Stimulated activated CD8-positive, alpha-beta memory T cell treated with anti-CD3 and anti-CD28 coated beads, Interleukin-4, amount 100 ng/mL, for 48 hours (primary cell): ENCODE results near the gene GALNTL6.
"Not testable (repeated sequence)": the region's sequence is repeated elsewhere in the genome, so short reads cannot be mapped to it uniquely, and the experiment has no call there.

Source experiments
- DNase-seq: peaks from one replicate; pipeline ENCODE4 v3.0.0-alpha.2; 2020

The GALNTL6 gene

GRCh38 chr4:172895699-172896098 lies 1082.5 kb downstream of the GALNTL6 start:
- no peak for DNase-seq

GRCh38 chr4:172897046-172897445 lies 1083.8 kb downstream of the GALNTL6 start:
- no peak for DNase-seq

GRCh38 chr4:172898715-172899114 lies 1085.5 kb downstream of the GALNTL6 start:
- no peak for DNase-seq

- no peak for DNase-seq
These were observed 1086.7 kb downstream of the GALNTL6 start for GRCh38 chr4:172899861-172900260.

DNA sequence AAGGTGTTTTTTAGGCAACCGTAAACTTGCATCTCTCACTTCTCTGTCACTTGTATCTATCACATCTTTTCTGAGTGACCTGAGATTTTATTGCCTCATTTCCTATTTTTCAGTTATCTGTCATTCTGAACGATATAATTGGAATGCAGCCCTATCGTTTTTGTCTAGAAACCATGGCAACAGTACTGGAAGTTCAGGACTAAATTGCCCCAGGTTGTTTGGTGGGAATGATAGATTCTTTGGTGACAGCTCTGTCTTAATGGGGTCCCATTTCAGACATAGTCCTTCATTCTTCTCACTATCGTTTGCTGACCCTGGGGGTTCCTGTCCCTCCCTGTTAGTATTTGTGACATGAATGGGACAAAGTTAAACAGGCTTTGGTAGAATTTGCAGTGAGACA lies 1087.7 kb downstream of the GALNTL6 start:
- DNase-seq: no peak

DNA sequence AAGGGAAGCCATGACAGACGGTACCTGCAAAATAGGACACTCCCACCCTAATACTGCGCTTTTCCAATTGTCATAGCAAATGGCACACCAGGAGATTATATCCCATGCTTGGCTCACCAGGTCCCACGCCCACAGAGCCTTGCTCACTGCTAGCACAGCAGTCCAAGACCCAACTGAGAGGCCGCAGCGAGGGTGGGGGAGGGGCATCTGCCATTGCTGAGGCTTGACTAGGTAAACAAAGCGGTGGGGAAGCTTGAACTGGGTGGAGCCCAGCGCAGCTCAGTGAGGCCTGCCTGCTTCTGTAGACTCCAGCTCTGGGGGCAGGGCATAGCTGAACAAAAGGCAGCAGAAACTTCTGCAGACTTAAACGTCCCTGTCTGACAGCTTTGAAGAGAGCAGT lies 1099.3 kb downstream of the GALNTL6 start:
- not testable (repeated sequence) for DNase-seq

- not testable (repeated sequence) for DNase-seq
These were observed 1104.2 kb downstream of the GALNTL6 start for GRCh38 chr4:172917403-172917802.

DNA sequence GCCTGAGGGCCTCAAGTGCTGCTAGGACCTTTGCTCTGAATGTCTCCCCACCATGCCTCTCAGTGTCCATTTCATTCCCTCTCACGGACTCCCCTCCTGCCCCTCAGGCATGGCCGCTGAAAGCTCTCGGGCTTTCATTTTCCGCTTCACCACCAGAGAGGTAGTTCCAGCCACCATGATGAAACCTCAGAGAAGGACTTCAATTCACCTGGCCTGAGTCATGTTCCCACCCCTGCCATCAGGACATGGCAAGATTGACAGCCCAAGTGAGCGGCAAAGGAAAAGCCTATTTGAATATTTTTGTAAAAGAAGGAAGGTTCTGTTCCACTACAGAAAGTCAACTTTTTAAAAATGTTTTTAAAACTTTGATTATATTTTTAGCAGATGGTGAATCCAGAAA lies 1106.1 kb downstream of the GALNTL6 start:
- no peak for DNase-seq

DNA sequence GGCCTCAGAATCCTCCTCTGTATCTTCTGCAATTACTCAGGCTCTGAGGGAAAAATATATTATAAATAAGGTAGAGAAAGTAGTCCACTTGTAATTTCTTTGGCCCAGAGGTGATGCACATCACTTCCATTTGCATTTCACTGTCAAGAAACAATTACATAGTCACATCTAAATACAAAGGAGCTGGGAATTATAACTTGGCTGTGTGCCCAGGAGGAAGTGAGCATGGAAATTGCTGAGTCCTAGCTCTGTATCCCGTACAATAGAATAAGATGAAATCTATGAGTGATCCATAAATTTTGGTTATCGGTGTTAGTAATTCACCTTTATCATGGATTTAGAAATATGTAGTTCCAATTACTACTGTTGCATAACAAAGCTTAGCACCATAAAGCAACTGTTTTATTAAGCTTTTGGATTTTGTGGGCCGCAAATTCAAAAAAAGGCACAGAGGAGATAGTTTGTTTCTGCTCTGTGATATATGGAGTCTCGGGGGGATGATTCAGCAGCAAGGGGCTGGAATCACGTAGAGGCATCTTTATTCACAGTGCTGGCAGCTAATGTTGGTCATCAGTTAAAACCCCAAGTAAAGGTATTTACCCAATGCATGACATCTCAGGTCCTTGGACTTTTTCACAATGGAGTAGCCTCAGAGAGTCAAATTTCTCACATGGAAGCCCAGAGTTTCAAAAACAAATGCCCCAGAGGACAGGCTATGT lies 1114.1 kb downstream of the GALNTL6 start:
- no peak for DNase-seq

GRCh38 chr4:172928347-172928746 lies 1115.1 kb downstream of the GALNTL6 start:
- no peak for DNase-seq

DNA sequence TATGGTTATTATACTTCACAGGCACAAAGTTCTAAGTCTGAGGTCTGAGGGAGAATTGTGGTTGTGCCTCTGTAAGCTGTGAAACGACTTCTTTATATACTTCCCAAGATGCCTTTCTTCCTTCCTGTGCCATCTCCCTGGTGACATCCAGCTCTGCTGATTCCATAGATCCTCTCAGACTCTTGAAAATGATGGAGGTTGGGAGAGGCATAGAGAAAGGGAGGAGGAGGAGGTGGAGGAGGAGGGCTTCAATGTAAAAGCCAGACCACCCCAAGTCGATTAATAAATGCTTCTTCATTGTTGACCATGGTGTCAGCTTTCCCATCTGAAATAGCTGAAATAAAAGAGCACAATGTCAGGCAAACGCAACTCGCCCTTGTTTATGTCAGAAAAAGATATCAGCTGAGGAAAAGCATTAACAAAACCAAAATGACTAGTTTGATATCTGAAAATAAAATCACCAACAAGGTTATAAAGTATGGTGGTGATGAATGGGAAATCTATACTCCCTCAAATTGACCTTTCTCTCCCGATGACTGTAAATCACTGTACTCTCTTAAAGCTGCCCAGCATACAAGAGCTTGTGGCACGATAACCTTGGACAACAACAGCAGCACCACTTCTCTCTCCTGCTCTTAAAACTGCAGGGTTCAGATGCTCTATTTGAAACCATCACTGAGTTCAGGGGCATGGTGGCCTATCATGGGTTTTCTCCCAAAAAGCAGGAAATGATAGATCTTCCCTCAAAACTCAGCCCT lies 1125.0 kb downstream of the GALNTL6 start:
- no peak for DNase-seq

DNA sequence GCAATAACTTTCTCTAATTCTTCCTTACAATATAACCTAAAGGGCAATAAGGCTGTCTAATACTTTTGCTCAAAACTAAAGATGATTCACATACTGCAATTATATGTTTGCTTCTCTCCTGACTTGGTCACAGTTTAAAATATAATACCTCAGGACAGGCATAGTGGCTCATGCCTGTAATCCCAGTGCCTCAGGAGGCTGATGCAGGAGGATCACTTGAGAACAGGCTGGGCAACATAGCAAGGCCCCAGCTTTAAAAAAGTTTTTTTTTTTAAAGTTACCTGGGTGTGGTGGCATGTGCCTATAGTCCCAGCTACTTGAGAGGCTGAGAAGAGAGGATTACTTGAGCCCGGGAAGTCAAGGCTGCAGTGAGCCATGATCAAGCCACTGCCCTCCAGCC lies 1125.7 kb downstream of the GALNTL6 start:
- DNase-seq: no peak

GRCh38 chr4:172942840-172943239 lies 1129.6 kb downstream of the GALNTL6 start:
- DNase-seq: no peak

GRCh38 chr4:172945611-172946010 lies 1132.4 kb downstream of the GALNTL6 start:
- no peak for DNase-seq

DNA sequence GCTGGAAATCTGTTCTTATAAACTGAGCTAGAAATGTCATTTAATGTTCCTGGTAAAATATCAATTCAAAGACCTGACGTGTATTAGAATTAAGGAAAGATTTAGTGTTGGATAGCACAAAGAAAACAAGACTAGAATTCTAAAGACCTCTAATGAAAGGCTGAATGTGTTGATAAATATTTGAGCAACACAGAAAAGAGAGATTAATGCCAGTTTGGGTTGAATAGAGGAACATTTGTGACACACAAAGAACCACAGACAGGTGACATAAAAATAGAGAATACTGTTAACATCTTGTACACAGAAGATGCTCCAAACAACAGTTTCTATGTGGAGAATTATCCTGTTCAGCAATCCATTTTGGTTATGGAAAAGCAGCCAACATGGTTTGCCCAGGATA lies 1133.3 kb downstream of the GALNTL6 start:
- no peak for DNase-seq

- no peak for DNase-seq
These were observed 1134.4 kb downstream of the GALNTL6 start for GRCh38 chr4:172947594-172947993.

- DNase-seq: no peak
These were observed 1137.8 kb downstream of the GALNTL6 start for GRCh38 chr4:172950990-172951389.

GRCh38 chr4:172951679-172952451 lies 1138.7 kb downstream of the GALNTL6 start:
- no peak for DNase-seq

DNA sequence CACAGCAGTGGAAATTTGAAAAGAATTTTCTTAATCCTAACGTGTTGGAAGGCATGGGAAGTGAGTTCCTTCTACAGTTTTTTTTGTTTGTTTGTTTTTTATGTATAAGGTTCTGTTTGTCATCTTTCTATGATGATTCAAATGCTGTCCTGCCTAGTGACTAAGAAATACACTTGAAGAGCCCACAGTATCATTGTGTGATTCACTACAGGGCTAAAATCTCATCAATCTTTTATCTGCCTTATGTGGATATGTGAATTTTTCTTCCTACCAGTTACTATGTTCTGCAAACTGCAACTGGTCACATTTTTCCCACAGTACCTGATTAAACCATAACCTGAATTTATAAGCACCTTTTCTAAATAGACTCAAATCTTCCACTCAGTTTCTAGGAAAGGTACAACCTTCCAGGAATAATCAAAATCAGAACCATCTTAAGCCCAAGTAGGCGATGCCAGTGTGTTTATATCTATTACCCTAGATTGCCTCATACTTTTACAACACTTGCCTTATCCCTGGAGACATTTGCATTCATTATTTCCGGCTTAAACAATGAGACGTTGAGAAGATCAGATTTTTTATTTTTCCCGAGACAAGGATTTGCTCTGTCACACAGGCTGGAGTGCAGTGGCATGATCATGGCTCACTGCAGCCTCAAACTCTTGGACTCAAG lies 1140.8 kb downstream of the GALNTL6 start:
- DNase-seq: no peak

DNA sequence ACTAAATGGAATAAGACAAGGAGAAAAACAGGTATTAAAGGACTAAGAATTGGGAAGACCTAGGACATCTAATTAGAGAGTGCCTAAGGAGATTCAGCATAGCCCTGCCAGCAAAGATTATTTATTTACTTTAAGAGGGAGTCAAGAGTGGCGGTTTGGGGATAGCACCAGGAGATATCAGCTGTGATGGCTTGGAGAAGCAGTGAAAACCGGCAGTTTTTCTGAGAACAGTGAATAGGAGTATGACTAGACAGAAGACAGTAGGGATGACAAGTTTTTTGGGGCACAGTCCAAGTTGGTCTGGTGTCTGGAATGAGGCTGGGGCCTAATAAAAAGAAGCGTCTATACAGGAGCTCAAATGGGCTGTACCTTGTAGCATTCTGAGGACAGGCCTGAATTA lies 1143.1 kb downstream of the GALNTL6 start:
- DNase-seq: not testable (repeated sequence)

DNA sequence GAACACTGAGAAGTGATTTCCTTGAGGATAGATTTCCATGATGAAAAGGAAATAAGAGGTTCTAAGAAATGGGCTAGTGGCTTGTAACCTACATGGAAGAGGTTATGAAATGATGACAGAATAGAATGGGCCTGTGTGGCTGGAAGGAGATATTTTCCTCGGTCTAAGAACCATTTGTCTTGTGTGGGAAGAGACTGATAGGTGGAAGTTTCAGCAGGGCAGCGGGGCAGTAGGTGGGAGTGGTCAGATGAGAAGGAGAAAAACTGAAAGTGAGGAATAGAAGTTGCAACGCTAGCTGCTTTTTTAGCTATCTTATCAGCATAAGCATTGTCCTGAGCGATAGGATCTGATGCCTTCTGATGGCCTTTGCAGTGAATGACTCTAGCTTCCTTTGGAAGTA lies 1144.0 kb downstream of the GALNTL6 start:
- DNase-seq: no peak

DNA sequence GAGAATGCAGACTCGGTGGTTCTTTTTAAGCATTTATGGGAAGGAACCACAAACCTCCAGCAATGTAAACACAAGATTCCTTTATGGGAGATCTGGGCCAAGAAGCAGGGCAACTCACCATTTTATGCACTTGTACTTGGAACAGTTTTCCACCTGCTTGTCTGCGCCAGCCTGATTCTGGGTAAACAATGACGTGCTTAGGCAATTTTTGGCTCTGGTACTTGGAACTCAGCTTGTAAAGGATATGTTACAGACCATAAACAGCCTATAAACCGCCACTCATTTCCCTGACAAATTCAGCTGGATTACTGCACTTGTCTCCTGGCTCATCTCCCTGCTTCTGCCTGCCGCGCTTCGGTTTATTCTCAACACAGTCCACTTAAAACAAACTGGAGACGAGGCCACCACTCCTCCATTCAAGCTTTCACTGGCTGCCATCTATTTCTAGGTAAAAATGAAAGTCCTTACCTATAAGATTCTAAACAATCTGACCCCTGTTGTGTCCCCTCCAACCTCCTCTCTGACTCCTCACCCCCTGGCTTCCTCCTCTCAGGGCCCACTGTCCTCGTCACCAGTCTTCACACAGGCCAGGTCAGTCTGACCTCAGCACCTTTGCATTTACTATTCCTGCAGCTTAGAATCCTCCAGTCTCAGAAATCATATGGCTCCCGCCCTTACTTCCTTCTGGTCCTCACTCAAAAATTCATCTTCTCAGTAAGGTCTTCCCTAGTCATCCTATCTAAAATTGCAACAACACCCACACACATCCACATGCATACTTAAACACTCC lies 1149.6 kb downstream of the GALNTL6 start:
- no peak for DNase-seq
